Neural progenitor cell (in vitro differentiated cells): ENCODE results near the gene PCDH7. TPM values are rescaled to one million over a fixed set of nuclear protein-coding genes. Genes with fewer than 3 reads are reported as not detected.

ENCODE experiments used
- DNase-seq: peaks from one replicate; pipeline ENCODE4 v3.0.0-alpha.2; 2016; ENCODE audit warnings: low spot score
- H2AFZ ChIP-seq: fragments of 200-600 bp; sonication (generic); replicated peaks from 2 replicates; pipeline ENCODE4 v1.6.1; 2016; ENCODE audit warnings: antibody characterized with exemption
- H3F3A ChIP-seq: fragments of 200-600 bp; sonication (generic); 2 replicates; pipeline ENCODE4 v1.6.1; 2016; ENCODE audit warnings: antibody characterized with exemption, low read depth
- H3K27ac ChIP-seq: fragments of 200-600 bp; sonication (generic); 2 replicates; pipeline ENCODE4 v1.5.1; 2016; ENCODE audit warnings: mild to moderate bottlenecking
- H3K27me3 ChIP-seq: fragments of 200-600 bp; sonication (generic); 2 replicates; pipeline ENCODE4 v1.6.1; 2016; ENCODE audit warnings: mild to moderate bottlenecking, moderate library complexity
- H3K36me3 ChIP-seq: fragments of 200-600 bp; sonication (generic); 2 replicates; pipeline ENCODE4 v1.5.1; 2016
- H3K4me1 ChIP-seq: fragments of 200-600 bp; sonication (generic); 2 replicates; pipeline ENCODE4 v1.6.1; 2016; ENCODE audit warnings: mixed run types
- H3K4me2 ChIP-seq: fragments of 200-600 bp; sonication (generic); 2 replicates; pipeline ENCODE4 v1.6.1; 2016
- H3K4me3 ChIP-seq: fragments of 200-600 bp; sonication (generic); 2 replicates; pipeline ENCODE4 v1.5.1; 2016
- H3K79me2 ChIP-seq: fragments of 200-600 bp; sonication (generic); 2 replicates; pipeline ENCODE4 v1.6.1; 2016; ENCODE audit warnings: low read depth
- H3K9ac ChIP-seq: fragments of 200-600 bp; sonication (generic); 2 replicates; pipeline ENCODE4 v1.6.1; 2016
- H3K9me3 ChIP-seq: fragments of 200-600 bp; sonication (generic); 2 replicates; pipeline ENCODE4 v1.5.1; 2016; ENCODE audit warnings: low read depth
- H4K20me1 ChIP-seq: fragments of 200-600 bp; sonication (generic); 2 replicates; pipeline ENCODE4 v1.6.1; 2016; ENCODE audit warnings: low read depth
- H3K27ac Mint-ChIP-seq: 3 replicates; pipeline ENCODE4 v1.8.0; 2021; ENCODE audit warnings: mixed read lengths
- H3K27me3 Mint-ChIP-seq: 2 replicates; pipeline ENCODE4 v1.8.0; 2022; ENCODE audit warnings: low read depth, mild to moderate bottlenecking, inconsistent platforms, moderate library complexity, mixed read lengths; ENCODE audit not compliant: insufficient read depth
- H3K36me3 Mint-ChIP-seq: 3 replicates; pipeline ENCODE4 v1.8.0; 2021; ENCODE audit warnings: mixed read lengths
- H3K4me1 Mint-ChIP-seq: 3 replicates; pipeline ENCODE4 v1.8.0; 2021; ENCODE audit warnings: mixed read lengths
- H3K4me3 Mint-ChIP-seq: 3 replicates; pipeline ENCODE4 v1.8.0; 2021; ENCODE audit warnings: mild to moderate bottlenecking, moderate library complexity, mixed read lengths
- H3K9me3 Mint-ChIP-seq: 3 replicates; pipeline ENCODE4 v1.8.0; 2020; ENCODE audit warnings: mixed read lengths
- CTCF ChIP-seq: fragments of 200-600 bp; sonication (generic); IDR thresholded peaks from 2 replicates; pipeline ENCODE4 v1.5.1; 2017; ENCODE audit warnings: antibody characterized with exemption, mild to moderate bottlenecking
- EZH2 ChIP-seq: fragments of 200-600 bp; sonication (generic); IDR thresholded peaks from 2 replicates; pipeline ENCODE4 v1.6.1; 2017; ENCODE audit warnings: antibody characterized with exemption, mild to moderate bottlenecking, moderate library complexity
- EZH2phosphoT487 ChIP-seq: fragments of 200-600 bp; sonication (generic); IDR thresholded peaks from 2 replicates; pipeline ENCODE4 v1.6.1; 2017; ENCODE audit warnings: antibody characterized with exemption
- total RNA-seq: library from RNA; depleted of rRNA; stranded (reverse); fragments of >200 nt; gene quantifications from 2 replicates; pipeline ENCODE4 v1.2.3, GENCODE V29; 2015; ENCODE audit warnings: low replicate concordance

Gene PCDH7
- total RNA-seq, 1 donor from 2014 or later, result 7.9 TPM

GRCh38 chr4:30743897-30744296, 23.7 kb downstream of the PCDH7 start:
- Histone ChIP-seq H3K4me3 (no peak overlapping the region), H4K20me1 (no peaks in the 10 kb centered on the region), H3K4me2 (no peak overlapping the region), H3K79me2 (no peaks in the 10 kb centered on the region), H3K27ac (no peak overlapping the region), H3K9ac (no peak overlapping the region), H3K4me1 (peaks cover 4% of the 10 kb centered on the region), H3K27me3 (no peaks in the 10 kb centered on the region), H2AFZ (no peak overlapping the region), H3F3A (no peaks in the 10 kb centered on the region), H3K9me3 (no peaks in the 10 kb centered on the region), H3K36me3 (no peaks in the 10 kb centered on the region)
- no peak for DNase-seq
- peaks cover 23% of the 10 kb centered on the region for H3K4me1 Mint-ChIP-seq
- TF ChIP-seq CTCF (no peak), EZH2phosphoT487 (no peak), EZH2 (no peak)
- H3K36me3 Mint-ChIP-seq, result no peaks in the 10 kb centered on the region
- H3K27me3 Mint-ChIP-seq, result no peaks in the 10 kb centered on the region
- H3K27ac Mint-ChIP-seq, result peak overlapping the region; percentile 10
- no peak overlapping the region for H3K4me3 Mint-ChIP-seq
- peaks cover 2% of the 10 kb centered on the region for H3K9me3 Mint-ChIP-seq

- Histone ChIP-seq H3K9ac (no peak overlapping the region), H3F3A (no peaks in the 10 kb centered on the region), H3K27me3 (no peaks in the 10 kb centered on the region), H3K4me1 (peaks cover 4% of the 10 kb centered on the region), H4K20me1 (no peaks in the 10 kb centered on the region), H3K36me3 (no peaks in the 10 kb centered on the region), H3K27ac (no peak overlapping the region), H3K4me3 (no peak overlapping the region), H3K4me2 (no peak overlapping the region), H2AFZ (no peak overlapping the region), H3K9me3 (no peaks in the 10 kb centered on the region), H3K79me2 (no peaks in the 10 kb centered on the region)
- no peak overlapping the region for H3K4me3 Mint-ChIP-seq
- H3K27me3 Mint-ChIP-seq, result no peaks in the 10 kb centered on the region
- DNase-seq, result no peak
- H3K9me3 Mint-ChIP-seq, result peaks cover 2% of the 10 kb centered on the region
- peaks cover 1% of the 10 kb centered on the region for H3K36me3 Mint-ChIP-seq
- TF ChIP-seq EZH2 (no peak), EZH2phosphoT487 (no peak), CTCF (no peak)
- H3K4me1 Mint-ChIP-seq, result peaks cover 23% of the 10 kb centered on the region
- H3K27ac Mint-ChIP-seq, result no peak overlapping the region
Observed at GRCh38 chr4:30744386-30744785, 24.2 kb downstream of the PCDH7 start.

GRCh38 chr4:30744957-30745640, 24.9 kb downstream of the PCDH7 start:
- TF ChIP-seq CTCF, result no peak
- no peak for TF ChIP-seq EZH2phosphoT487
- no peak for TF ChIP-seq EZH2
- no peaks in the 10 kb centered on the region for H3K27me3 ChIP-seq
- no peaks in the 10 kb centered on the region for H3K9me3 ChIP-seq
- no peak overlapping the region for H3K27ac ChIP-seq
- Mint-ChIP-seq H3K27me3 (no peaks in the 10 kb centered on the region), H3K4me3 (no peak overlapping the region), H3K27ac (no peak overlapping the region), H3K4me1 (peaks cover 23% of the 10 kb centered on the region), H3K9me3 (peaks cover 2% of the 10 kb centered on the region), H3K36me3 (peaks cover 3% of the 10 kb centered on the region)
- H4K20me1 ChIP-seq, result no peaks in the 10 kb centered on the region
- no peaks in the 10 kb centered on the region for H3K36me3 ChIP-seq
- H3K79me2 ChIP-seq, result no peaks in the 10 kb centered on the region
- peak; percentile 9 for DNase-seq
- H3K4me3 ChIP-seq, result no peak overlapping the region
- no peak overlapping the region for H3K9ac ChIP-seq
- H3K4me2 ChIP-seq, result no peak overlapping the region
- H2AFZ ChIP-seq, result no peak overlapping the region
- no peaks in the 10 kb centered on the region for H3F3A ChIP-seq
- H3K4me1 ChIP-seq, result peaks cover 4% of the 10 kb centered on the region
